ENCODE measurements around the gene BORCS8.
"Not testable (repeated sequence)": the region's sequence is repeated elsewhere in the genome, so short reads cannot be mapped to it uniquely, and the experiment has no call there.

The BORCS8 gene

DNA sequence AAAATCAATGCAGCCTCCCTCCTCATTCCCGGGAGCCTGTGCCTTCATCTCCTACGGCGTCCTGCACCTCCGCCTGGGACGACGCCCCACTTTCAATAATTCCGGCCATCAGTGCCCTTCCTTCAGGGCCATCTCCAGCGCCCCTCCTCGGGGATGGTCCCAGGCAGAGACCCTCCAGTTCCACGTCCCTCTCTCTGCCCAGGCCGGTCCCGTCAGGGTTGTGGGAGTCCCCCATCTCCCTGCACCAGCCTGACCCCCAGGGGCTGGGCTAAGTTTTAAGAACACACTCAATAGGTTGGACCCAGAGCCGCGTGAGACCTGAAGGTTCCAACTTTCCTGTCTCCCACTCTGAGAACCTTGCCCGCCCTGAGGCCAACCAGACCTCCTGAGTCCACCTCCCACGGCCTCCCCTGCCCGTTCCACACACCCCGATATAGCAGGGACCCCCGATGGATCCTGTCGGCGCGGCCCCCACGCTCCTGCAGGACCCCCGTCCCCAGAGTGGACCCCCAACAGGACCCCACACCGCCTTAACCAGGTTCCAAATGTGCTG is 54.3 kb downstream of the BORCS8 start:
- DNase-seq (ENCODE audit: low read depth), result no peak
- in situ Hi-C loops (cut with HindIII; ENCODE audit: low sequenced_read_pairs), result no loop called here
- TF ChIP-seq CTCF (IDR thresholded peaks at IDR 0.05; ENCODE audit: low read depth, low read length, missing control alignments), result no peak
- H3K4me3 ChIP-seq (ENCODE audit: low read depth, low read length), result peak overlapping the region; percentile 97

- H3K4me3 ChIP-seq (ENCODE audit: low read depth, low read length); DNase-seq (ENCODE audit: low read depth); in situ Hi-C loops (cut with HindIII; ENCODE audit: low sequenced_read_pairs): not testable (repeated sequence)
Measured at GRCh38 chr19:19135713-19136112, 56.2 kb downstream of the BORCS8 start.

DNA sequence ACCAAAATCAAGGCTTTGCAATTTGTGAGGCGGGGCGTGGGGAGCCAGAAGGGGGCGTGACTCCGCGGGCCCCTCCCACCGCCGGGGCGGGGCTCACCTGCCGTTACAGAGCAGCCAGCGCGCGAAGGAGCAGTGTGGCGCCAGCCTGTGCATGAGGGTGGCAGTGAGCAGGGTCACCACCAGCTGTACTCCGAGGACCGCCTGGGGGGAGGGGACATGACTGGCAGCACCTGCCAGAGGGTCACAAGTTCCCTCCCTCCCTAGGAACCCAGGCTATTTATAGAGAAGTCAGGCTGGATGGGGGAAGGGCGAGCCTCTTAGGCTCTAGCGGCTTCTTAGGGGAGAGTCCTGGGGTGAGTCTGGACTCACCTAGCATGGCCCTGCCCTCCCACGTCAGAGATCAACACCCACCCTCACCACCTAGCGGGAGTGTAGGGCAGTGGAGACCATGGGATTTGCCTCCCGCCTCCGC is 57.2 kb downstream of the BORCS8 start:
- no peak overlapping the region for H3K4me3 ChIP-seq (ENCODE audit: low read depth, low read length)
- in situ Hi-C loops (cut with HindIII; ENCODE audit: low sequenced_read_pairs), result no loop called here
- TF ChIP-seq CTCF (IDR thresholded peaks at IDR 0.05; ENCODE audit: low read depth, low read length, missing control alignments), result no peak
- no peak for DNase-seq (ENCODE audit: low read depth)

- H3K4me3 ChIP-seq (ENCODE audit: low read depth, low read length), result no peak overlapping the region
- TF ChIP-seq CTCF (IDR thresholded peaks at IDR 0.05; ENCODE audit: low read depth, low read length, missing control alignments), result no peak
- in situ Hi-C loops (cut with HindIII; ENCODE audit: low sequenced_read_pairs), result no loop called here
- no peak for DNase-seq (ENCODE audit: low read depth)
Measured at GRCh38 chr19:19133985-19134384, 58.0 kb downstream of the BORCS8 start.

DNA sequence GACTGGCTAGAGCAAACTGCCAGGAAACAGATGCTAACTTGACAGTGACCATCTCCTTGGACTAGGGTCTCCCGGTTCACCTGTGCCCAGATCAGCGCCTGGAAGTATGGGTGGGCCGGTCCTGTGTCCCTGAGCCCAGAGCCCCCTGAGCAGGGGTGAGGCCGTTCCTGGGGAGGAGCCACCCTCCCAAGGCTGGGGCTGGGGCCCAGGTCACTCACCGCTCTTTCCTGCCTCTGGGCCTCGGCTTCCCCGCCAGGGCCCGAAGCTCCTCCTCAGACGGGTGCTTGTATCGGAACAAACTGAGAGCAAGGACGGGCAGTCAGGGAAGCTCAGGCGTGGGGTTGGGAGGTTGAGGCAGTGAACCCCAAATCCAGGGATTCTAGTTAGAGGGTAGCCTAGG is 59.0 kb downstream of the BORCS8 start:
- TF ChIP-seq CTCF (IDR thresholded peaks at IDR 0.05; ENCODE audit: low read depth, low read length, missing control alignments), result no peak
- in situ Hi-C loops (cut with HindIII; ENCODE audit: low sequenced_read_pairs), result no loop called here
- DNase-seq (ENCODE audit: low read depth), result no peak
- H3K4me3 ChIP-seq (ENCODE audit: low read depth, low read length), result no peak overlapping the region

- H3K4me3 ChIP-seq (ENCODE audit: low read depth, low read length), result no peak overlapping the region
- DNase-seq (ENCODE audit: low read depth), result no peak
- in situ Hi-C loops (cut with HindIII; ENCODE audit: low sequenced_read_pairs), result no loop called here
- TF ChIP-seq CTCF (IDR thresholded peaks at IDR 0.05; ENCODE audit: low read depth, low read length, missing control alignments), result no peak
Measured at GRCh38 chr19:19131989-19132388, 60.0 kb downstream of the BORCS8 start.
